NOMO-1 treated with dmso at 0.1 percent for 144 hours (cell line): ENCODE measurements around the gene GNG12.

ENCODE experiments used
- DNase-seq: peaks from one replicate; lab custom pipeline; 2025; ENCODE audit not compliant: unreplicated experiment; lab: John Stamatoyannopoulos, UW

The GNG12 gene

GRCh38 chr1:67832737-67833601, at the start of gene GNG12:
Gene GNG12, minus strand, starts transcription at chr1:67833467. Its CDS starts 125,781 bp downstream, at chr1:67707686.
- DNase-seq: no peak

GRCh38 chr1:67882196-67882958, 49.1 kb upstream of the GNG12 start:
- no peak for DNase-seq

- no peak for DNase-seq
Measured at GRCh38 chr1:67880056-67880601, 46.9 kb upstream of the GNG12 start.

GRCh38 chr1:67879485-67879884, 46.2 kb upstream of the GNG12 start:
- no peak for DNase-seq

- DNase-seq: no peak
Measured at GRCh38 chr1:67874501-67875111, 41.3 kb upstream of the GNG12 start.

GRCh38 chr1:67869233-67869632, 36.0 kb upstream of the GNG12 start:
- DNase-seq: no peak

- DNase-seq: no peak
Measured at GRCh38 chr1:67863637-67864036, 30.4 kb upstream of the GNG12 start.

GRCh38 chr1:67862685-67863084, 29.4 kb upstream of the GNG12 start:
- DNase-seq: no peak

GRCh38 chr1:67861856-67862516, 28.7 kb upstream of the GNG12 start:
- no peak for DNase-seq

- no peak for DNase-seq
Measured at GRCh38 chr1:67860776-67861175, 27.5 kb upstream of the GNG12 start.

GRCh38 chr1:67856921-67857320, 23.7 kb upstream of the GNG12 start:
- DNase-seq: no peak

- DNase-seq: no peak
Measured at GRCh38 chr1:67855961-67856360, 22.7 kb upstream of the GNG12 start.

- DNase-seq: no peak
Measured at GRCh38 chr1:67855444-67855843, 22.2 kb upstream of the GNG12 start.

GRCh38 chr1:67853704-67854103, 20.4 kb upstream of the GNG12 start:
- no peak for DNase-seq

GRCh38 chr1:67851800-67852199, 18.5 kb upstream of the GNG12 start:
- no peak for DNase-seq

GRCh38 chr1:67850611-67851075, 17.4 kb upstream of the GNG12 start:
- DNase-seq: no peak

GRCh38 chr1:67850151-67850551, 16.9 kb upstream of the GNG12 start:
- DNase-seq: no peak

- no peak for DNase-seq
Measured at GRCh38 chr1:67847466-67847865, 14.2 kb upstream of the GNG12 start.

GRCh38 chr1:67846538-67846937, 13.3 kb upstream of the GNG12 start:
- no peak for DNase-seq

- DNase-seq: no peak
Measured at GRCh38 chr1:67844988-67845387, 11.7 kb upstream of the GNG12 start.

GRCh38 chr1:67843746-67844145, 10.5 kb upstream of the GNG12 start:
- no peak for DNase-seq
